Skeletal muscle cell (primary cell): ENCODE measurements around the gene RBP5.
"Not testable (repeated sequence)": the region's sequence is repeated elsewhere in the genome, so short reads cannot be mapped to it uniquely, and the experiment has no call there.

Experiments
- DNase-seq: peaks from one replicate; pipeline ENCODE4 v3.0.0-alpha.2; 2010; ENCODE audit warnings: low read depth
- H3K4me3 ChIP-seq: 2 replicates; pipeline ENCODE4 v1.5.1; 2011; ENCODE audit warnings: low read depth, mild to moderate bottlenecking, control low read depth, low read length, moderate library complexity

Gene RBP5

GRCh38 chr12:7107636-7108002 is 21.1 kb downstream of the RBP5 start:
- peak overlapping the region; percentile 66 for H3K4me3 ChIP-seq
- DNase-seq, result no peak

- not testable (repeated sequence) for DNase-seq, H3K4me3 ChIP-seq
Measured at GRCh38 chr12:7107181-7107580, 21.5 kb downstream of the RBP5 start.

- H3K4me3 ChIP-seq, result no peak overlapping the region
- no peak for DNase-seq
Measured at GRCh38 chr12:7106082-7106481, 22.6 kb downstream of the RBP5 start.

- no peak for DNase-seq
- no peak overlapping the region for H3K4me3 ChIP-seq
Measured at GRCh38 chr12:7103837-7104584, 24.7 kb downstream of the RBP5 start.

- no peak overlapping the region for H3K4me3 ChIP-seq
- no peak for DNase-seq
Measured at GRCh38 chr12:7102582-7102981, 26.1 kb downstream of the RBP5 start.

- H3K4me3 ChIP-seq, result no peak overlapping the region
Measured at GRCh38 chr12:7101694-7102131, 27.0 kb downstream of the RBP5 start.

GRCh38 chr12:7101047-7101693 is 27.5 kb downstream of the RBP5 start:
- H3K4me3 ChIP-seq, result no peak overlapping the region
- no peak for DNase-seq

More at GRCh38 chr12:7101694-7102131, 27.0 kb downstream of the RBP5 start:
- DNase-seq, result no peak

GRCh38 chr12:7100239-7100638 is 28.4 kb downstream of the RBP5 start:
- no peak for DNase-seq

GRCh38 chr12:7099290-7099996 is 29.2 kb downstream of the RBP5 start:
- DNase-seq, result no peak
- H3K4me3 ChIP-seq, result no peak overlapping the region

More at GRCh38 chr12:7100239-7100638, 28.4 kb downstream of the RBP5 start:
- no peak overlapping the region for H3K4me3 ChIP-seq

GRCh38 chr12:7096979-7097378 is 31.7 kb downstream of the RBP5 start:
- DNase-seq, result no peak

GRCh38 chr12:7096006-7096932 is 32.4 kb downstream of the RBP5 start:
- DNase-seq, result no peak
- H3K4me3 ChIP-seq, result no peak overlapping the region

More at GRCh38 chr12:7096979-7097378, 31.7 kb downstream of the RBP5 start:
- H3K4me3 ChIP-seq, result no peak overlapping the region

- no peak overlapping the region for H3K4me3 ChIP-seq
- DNase-seq, result no peak
Measured at GRCh38 chr12:7093892-7094291, 34.8 kb downstream of the RBP5 start.

GRCh38 chr12:7093486-7093885 is 35.2 kb downstream of the RBP5 start:
- DNase-seq, result no peak
- H3K4me3 ChIP-seq, result no peak overlapping the region

GRCh38 chr12:7092986-7093460 is 35.7 kb downstream of the RBP5 start:
- H3K4me3 ChIP-seq, result no peak overlapping the region
- DNase-seq, result no peak

GRCh38 chr12:7092229-7092985 is 36.3 kb downstream of the RBP5 start, which contains the start of gene C1R:
C1R (minus strand) TSS chr12:7092445; CDS start chr12:7092388, 57 bp downstream.
- peak; percentile 75 for DNase-seq
- H3K4me3 ChIP-seq, result peak within 1 kb of the TSS; percentile 56

- DNase-seq, result no peak
- H3K4me3 ChIP-seq, result peak overlapping the region; percentile 56
Measured at GRCh38 chr12:7091660-7092228, 36.9 kb downstream of the RBP5 start.

GRCh38 chr12:7091171-7091570 is 37.5 kb downstream of the RBP5 start:
- H3K4me3 ChIP-seq, result peak overlapping the region; percentile 56
- no peak for DNase-seq
